Measurements from ENCODE around the gene GLRX5. TPM values are rescaled to one million over a fixed set of nuclear protein-coding genes. Genes with fewer than 3 reads are reported as not detected.
A peak's percentile ranks its signal among the peaks of the same experiment; 100 is the strongest.

GLRX5 gene
- total RNA-seq, 3 donors from 2014 or later: 43.9 to 45.8 (median 45.4) TPM

- no peaks in the 10 kb centered on the region for H3K9me3 ChIP-seq
- ATAC-seq (peak; percentile 11), DNase-seq (peak in 1 of 3 donors; percentile 36)
- TF ChIP-seq CTCF (IDR thresholded peaks at IDR 0.05): no peak
- H3K4me3 ChIP-seq: no peak overlapping the region
- peaks cover 50% of the 10 kb centered on the region for H3K4me1 ChIP-seq (ENCODE audit: low read depth)
- H3K36me3 ChIP-seq (ENCODE audit: low read depth): no peaks in the 10 kb centered on the region
- intact Hi-C loops (cut with DNase I, micrococcal nuclease): no loop called here
These were observed 46.3 kb upstream of the GLRX5 start for GRCh38 chr14:95488376-95489213.

- H3K4me1 ChIP-seq (ENCODE audit: low read depth): peaks cover 46% of the 10 kb centered on the region
These were observed 45.4 kb upstream of the GLRX5 start for GRCh38 chr14:95489214-95490137.

GRCh38 chr14:95490138-95490509 is 44.7 kb upstream of the GLRX5 start:
- TF ChIP-seq CTCF (IDR thresholded peaks at IDR 0.05): no peak
- Histone ChIP-seq H3K4me3 (no peak overlapping the region), H3K36me3 (ENCODE audit: low read depth) (no peaks in the 10 kb centered on the region), H3K9me3 (no peaks in the 10 kb centered on the region), H3K4me1 (ENCODE audit: low read depth) (peaks cover 52% of the 10 kb centered on the region)
- ATAC-seq (peak; percentile 58), DNase-seq (peak in 1 of 3 donors; percentile 62)
- intact Hi-C loops (cut with DNase I, micrococcal nuclease): no loop called here

More at GRCh38 chr14:95489214-95490137, 45.4 kb upstream of the GLRX5 start:
- intact Hi-C loops (cut with DNase I, micrococcal nuclease): no loop called here
- Histone ChIP-seq H3K9me3 (no peaks in the 10 kb centered on the region), H3K4me3 (no peak overlapping the region), H3K36me3 (ENCODE audit: low read depth) (no peaks in the 10 kb centered on the region)
- TF ChIP-seq CTCF (IDR thresholded peaks at IDR 0.05): no peak
- DNase-seq (no peak), ATAC-seq (no peak)

DNA sequence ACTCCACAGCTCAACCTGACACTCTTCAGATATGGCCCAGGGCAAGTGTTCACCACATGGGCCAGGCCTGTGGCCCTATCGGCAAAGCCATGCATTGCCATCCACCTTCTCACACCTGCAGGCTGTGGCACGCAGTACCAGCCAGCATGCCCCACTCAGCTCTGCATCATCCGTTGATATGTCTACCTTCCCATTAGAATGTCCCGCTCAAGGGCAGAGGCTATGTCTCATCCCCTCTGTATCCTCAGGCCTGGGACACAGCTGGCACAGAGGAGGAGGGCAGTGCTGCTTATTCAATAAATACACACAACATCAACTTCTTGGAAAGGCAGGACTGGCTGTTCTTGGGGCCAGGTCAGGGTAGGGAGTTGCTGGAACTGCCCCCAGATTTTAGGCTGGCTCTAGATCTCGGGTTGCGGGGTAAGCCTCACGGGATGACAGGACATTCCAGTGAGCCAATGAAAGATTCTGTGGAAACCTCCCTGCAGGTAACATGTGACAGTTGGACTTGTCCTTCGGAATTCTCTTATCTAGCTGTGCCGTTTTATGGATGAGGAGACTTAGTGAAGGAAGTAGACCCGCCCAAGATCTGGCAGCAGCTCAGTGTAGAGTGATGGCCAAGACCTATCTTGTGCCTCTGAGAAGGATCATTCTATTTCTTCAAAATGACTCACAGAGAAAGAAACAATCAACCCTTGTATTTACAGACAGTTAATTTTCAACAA is 44.0 kb upstream of the GLRX5 start:
- intact Hi-C loops (cut with DNase I, micrococcal nuclease): no loop called here
- peaks cover 57% of the 10 kb centered on the region for H3K4me1 ChIP-seq (ENCODE audit: low read depth)
- no peak for TF ChIP-seq CTCF (IDR thresholded peaks at IDR 0.05)
- H3K9me3 ChIP-seq: no peaks in the 10 kb centered on the region
- ATAC-seq (peak; percentile 80), DNase-seq (peak; percentile 71 to 87 (median 76))
- no peak overlapping the region for H3K4me3 ChIP-seq
- H3K36me3 ChIP-seq (ENCODE audit: low read depth): no peaks in the 10 kb centered on the region

DNA sequence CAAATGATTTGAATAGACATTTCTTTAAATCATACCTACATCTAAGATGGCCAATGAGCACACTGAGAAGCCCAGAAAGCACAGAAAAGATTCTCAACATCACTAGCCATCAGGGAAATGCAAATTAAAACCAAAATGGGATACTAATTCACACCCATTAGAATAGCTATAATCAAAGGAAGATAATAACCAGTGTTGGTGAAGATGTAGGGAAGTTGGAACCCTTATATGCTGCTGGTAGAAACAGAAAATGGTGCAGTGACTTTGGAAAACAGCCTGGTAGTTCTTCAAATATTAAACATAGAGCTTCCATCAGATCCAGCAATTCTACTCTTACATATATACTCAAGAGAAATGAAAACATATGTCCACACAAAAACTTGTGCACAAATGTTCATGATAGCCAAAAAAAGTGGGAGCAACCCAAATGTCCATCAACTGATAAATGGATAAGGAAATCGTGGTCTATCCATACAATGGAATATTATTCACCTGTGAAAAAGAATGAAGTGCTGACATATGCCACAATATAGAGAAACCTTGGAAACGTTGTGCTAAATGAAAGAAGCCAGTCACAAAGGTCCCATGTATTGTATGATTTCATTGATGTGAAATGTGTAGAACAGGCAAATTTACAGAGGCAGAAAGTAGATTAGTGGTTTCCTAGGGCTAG is 42.8 kb upstream of the GLRX5 start:
- H3K36me3 ChIP-seq (ENCODE audit: low read depth): no peaks in the 10 kb centered on the region
- H3K4me1 ChIP-seq (ENCODE audit: low read depth): peaks cover 62% of the 10 kb centered on the region
- intact Hi-C loops (cut with DNase I, micrococcal nuclease): no loop called here
- no peak for ATAC-seq
- no peak for DNase-seq
- no peak for TF ChIP-seq CTCF (IDR thresholded peaks at IDR 0.05)
- H3K4me3 ChIP-seq: no peak overlapping the region
- no peaks in the 10 kb centered on the region for H3K9me3 ChIP-seq
